Measurements from ENCODE around the gene DDX31. TPM values are rescaled to one million over a fixed set of nuclear protein-coding genes. Genes with fewer than 3 reads are reported as not detected.

The DDX31 gene
- total RNA-seq, 1 donor from 2014 or later = 25.8 TPM

DNA sequence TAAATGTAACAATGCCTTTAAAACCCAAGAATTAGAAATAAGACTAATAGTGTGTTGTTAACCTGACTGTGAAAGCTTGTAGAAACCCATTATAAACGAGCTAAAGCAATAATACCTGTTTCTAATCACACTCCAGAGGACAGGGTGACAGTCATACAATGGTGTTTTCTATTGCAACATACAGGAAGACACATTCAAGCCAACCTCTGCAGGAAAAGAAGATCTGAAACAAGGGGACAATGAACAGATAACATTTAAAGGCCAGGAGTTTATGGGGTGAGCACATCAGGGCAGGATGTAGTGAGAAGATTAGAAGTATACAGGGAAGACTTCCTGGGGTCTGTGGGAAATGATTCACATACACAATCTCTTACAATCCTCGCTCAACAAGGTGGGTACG lies 73.6 kb downstream of the DDX31 start:
- DNase-seq (ENCODE audit: low spot score) = no peak

DNA sequence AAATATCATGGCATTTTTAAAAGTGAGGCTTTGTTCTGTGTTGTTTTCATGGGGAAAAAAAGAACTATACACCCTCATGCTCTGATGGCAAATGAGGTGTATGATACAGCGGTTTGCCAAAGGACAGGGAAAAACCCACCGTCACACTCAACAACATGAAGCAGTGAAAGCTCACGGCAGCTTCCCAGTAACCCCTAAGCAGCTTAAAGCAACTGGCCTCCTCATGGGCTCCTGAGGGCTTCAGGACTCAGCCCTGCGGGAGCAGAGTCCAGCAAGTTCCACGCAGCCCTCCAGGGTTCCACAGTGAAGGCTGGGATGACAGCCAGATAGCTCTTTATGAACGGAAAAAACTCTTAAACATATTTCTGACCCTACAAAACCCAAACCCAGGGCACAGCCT lies 74.5 kb downstream of the DDX31 start:
- no peak for DNase-seq (ENCODE audit: low spot score)

DNA sequence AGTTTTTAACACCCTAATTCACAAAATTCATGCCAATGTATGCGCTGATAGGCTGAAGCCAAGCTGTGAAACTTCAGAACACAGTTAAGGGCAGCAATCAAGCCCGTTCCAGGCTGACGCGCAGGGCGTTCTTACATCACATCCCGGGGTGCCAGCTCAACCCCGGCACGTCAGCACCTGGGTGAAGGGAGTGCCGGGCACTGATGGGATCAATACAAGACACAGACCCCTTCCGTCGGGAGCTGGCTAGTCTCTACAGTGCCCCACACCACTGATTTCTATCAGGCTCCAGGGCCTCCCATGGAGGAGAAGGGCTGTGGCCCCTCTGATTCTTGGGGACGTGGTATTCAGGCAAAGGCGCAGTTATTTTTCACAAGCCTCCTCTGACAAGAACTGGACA lies 75.4 kb downstream of the DDX31 start:
- DNase-seq (ENCODE audit: low spot score) = no peak

DNA sequence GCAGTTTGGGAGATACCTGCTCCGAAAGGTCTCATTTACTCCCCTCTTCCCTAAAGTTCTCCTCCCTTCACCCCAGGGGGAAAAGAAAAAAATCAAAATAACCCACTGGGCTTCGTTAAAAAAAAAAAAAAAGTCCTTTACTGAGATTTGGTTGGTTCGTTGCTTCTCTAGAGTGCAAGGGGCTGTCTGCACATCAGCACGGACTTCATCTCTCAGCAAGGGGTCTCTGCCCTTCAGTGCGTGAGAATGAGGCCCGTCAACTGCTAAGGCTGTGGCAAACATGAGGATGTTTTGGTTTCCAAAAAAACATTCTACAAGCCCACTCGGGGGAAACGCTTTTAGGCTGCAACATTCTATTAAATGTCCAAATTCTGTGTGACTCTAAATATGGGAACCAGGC lies 77.3 kb downstream of the DDX31 start:
- DNase-seq (ENCODE audit: low spot score) = no peak

GRCh38 chr9:132591751-132592314 lies 78.0 kb downstream of the DDX31 start:
- no peak for DNase-seq (ENCODE audit: low spot score)

DNA sequence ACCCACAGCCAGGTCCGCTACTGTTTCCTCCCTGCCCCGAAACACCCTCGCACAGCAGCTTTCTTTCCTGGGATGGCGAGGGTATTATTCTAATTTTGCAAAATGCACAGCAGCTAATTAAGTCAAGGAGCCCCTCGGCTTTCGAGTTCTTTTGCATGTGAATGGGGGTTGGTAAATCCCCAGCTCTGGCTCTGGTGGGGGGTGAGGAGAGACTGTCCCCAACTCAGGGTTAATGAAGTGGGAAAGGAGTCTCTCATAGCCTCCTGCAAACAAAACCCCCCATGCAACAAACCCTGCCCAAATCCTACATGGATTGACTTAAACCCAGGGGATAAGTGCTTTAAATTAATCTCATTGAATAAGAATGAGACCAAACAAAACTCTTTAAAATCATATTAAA lies 78.5 kb downstream of the DDX31 start:
- no peak for DNase-seq (ENCODE audit: low spot score)

DNA sequence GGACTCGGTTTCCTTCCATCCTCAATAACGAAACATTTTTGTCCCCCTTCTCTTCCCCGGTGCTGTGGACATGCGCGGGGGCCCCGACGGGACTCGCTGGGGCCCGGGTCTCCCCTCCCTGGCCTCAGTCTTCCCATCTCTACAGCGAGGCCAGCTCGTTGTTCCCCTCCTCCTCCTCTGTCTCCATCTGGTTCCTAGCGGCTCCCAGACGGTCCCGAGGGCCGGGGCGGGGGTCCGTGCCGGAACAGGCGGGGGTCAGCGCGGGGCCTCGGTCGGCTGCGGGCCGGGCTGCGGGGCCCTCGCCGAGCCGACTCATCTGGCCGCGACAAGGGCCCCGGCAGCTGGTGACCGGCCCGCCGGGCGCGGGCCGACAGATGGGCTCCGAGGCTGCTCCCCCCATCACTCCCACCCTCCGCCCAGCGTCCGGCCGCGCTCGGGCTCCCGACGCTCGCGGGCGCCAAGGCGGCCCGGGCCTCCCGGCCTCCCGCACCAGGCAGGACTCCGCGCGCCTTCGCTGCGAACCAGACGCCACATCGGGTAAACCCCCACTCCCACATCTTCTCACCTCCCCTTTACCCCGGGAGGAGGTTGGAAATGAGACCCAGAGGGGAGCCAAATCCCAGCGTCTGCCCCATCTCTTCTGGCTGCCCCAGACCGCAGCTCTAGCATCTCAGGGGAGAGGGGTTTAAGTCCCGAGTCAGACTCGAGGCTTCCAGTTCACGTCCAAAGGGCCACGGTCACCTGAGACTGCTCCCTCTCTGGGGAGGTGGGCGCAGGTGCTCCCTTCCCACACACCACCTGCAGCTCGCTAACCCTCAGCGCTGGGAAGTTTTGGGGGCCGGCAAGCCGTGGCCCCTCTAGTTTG lies 79.2 kb downstream of the DDX31 start:
- DNase-seq (ENCODE audit: low spot score) = no peak

DNA sequence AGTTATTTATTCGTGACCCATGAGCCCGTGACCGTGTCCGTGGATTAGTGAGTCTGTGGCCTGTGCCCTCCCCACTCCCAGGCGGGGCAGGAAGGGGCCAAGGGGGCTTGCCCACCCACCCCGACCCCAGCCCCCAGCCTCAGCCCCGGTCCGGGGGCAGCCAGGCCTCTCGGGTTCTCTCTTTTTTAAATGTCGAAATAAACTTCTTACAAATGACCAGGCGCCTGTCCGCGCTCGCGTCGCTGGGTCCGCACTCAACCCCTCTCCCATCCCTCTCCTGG lies 79.8 kb downstream of the DDX31 start:
- DNase-seq (ENCODE audit: low spot score) = no peak

GRCh38 chr9:132589148-132590036 lies 80.4 kb downstream of the DDX31 start:
- DNase-seq (ENCODE audit: low spot score) = no peak

- DNase-seq (ENCODE audit: low spot score) = no peak
Measured at GRCh38 chr9:132588501-132589147, 81.2 kb downstream of the DDX31 start.

DNA sequence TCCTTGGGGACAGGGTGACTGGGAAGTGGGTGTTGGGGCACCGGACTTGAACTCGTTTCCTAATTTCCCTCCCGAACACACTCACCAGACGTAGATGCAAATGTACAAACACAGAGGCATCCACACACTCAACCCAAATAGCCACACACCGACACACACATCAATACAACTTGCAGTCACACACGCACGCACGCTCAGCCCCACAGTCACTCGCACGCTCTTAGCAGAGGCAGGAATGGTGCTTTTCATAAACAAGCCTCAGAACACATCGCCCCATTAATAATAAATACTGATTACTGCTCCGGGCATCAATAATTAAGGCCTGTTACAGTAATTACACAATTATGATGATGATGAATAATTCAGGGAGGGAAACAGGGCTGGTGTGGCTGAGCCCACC lies 81.7 kb downstream of the DDX31 start:
- no peak for DNase-seq (ENCODE audit: low spot score)

DNA sequence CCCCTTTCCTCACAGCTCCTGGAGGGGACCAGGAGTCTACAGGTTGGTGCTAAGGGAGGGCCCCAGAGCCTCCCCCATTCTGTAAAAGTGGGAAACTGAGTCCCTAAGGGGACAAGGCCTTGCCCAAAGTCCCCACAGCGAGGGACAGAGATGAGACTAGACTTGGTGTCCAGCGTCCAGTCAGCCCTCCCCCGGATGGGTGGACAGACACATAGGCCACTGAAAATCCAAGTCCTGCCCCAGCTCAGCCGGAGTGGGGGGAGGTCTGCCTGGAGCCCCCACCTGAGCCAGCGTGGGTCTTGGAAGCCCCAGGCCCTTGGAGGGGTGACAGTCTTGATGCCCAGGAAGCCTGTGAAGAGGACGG lies 82.2 kb downstream of the DDX31 start:
- DNase-seq (ENCODE audit: low spot score) = no peak

DNA sequence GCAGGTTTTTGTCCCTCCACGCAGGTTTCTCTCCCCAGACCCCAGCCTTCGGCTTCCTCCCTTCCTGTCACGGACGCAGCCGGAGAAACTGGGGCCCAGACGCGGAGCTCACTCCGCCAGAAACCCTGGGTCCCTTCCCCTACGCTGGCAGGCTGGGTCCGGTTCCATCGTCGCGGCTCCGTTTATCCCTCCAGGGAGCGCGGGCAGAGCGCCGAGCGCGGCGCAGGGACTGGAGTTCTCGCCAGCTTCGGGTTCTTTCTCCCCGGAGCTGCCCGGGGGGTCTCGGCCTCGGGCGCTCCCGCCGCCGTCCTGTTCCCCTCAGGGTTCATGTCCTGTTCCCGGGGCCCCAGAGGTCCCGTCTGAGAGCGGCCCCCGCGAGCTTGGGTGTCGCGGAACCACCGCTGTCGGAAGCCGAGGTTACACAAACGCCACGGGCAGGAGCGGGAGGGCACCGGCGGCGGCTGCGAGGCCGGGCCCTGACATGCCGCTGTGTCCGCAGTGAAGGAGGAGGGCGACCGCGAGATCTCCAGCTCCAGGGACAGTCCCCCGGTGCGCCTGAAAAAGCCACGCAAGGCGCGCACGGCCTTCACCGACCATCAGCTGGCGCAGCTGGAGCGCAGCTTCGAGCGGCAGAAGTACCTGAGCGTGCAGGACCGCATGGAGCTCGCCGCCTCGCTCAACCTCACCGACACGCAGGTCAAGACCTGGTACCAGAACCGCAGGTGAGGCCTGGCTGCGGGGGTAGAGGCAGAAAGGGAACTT lies 82.8 kb downstream of the DDX31 start:
- no peak for DNase-seq (ENCODE audit: low spot score)

GRCh38 chr9:132585954-132586829 lies 83.6 kb downstream of the DDX31 start:
- DNase-seq (ENCODE audit: low spot score) = no peak

DNA sequence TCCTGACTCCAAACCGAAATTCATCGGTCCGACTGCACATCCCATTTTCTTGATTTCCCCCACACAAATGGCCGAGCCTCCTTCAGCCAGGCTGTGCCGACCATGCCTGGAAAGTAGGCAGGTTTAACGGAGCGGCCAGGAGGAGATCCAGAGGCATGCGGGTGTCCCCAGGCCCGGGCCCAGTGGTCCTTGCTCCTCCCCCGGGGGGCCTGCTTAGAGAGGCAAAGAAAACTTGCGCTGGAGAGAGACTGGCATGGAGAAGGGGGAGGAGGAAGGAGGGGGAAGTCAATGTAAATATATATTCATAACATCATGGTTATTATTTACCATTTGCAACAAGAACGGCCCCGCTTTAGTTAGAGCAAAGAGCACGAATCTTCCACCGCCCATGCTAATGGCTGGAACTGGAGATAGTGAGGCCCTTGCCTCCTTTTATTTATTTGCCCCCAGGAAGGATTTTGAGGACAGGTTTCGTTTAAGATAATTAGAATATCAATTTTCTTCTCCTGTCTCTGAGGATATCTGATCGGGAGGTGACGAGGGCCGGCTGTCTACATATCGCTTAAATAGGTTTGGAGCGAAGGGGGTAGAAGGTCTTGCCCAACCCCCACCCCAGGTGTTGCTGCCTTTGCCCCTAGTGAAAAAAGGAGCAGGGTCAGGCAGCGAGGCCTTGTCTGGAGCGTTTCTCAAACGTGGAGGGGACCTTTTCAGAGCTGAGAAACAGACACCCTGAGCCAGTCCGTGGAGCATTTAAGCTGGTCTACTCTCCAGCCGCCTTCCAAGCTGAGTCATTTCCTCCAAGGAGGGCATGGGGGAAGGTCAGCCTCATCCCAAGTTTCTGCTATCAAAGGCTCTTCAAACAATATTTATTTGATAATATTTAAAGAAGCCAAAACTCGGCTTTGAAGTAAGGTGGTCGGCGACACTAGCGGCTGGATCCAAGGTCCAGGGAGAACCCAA lies 84.9 kb downstream of the DDX31 start:
- no peak for DNase-seq (ENCODE audit: low spot score)

GRCh38 chr9:132583584-132584304 lies 86.0 kb downstream of the DDX31 start:
- DNase-seq (ENCODE audit: low spot score) = no peak

DNA sequence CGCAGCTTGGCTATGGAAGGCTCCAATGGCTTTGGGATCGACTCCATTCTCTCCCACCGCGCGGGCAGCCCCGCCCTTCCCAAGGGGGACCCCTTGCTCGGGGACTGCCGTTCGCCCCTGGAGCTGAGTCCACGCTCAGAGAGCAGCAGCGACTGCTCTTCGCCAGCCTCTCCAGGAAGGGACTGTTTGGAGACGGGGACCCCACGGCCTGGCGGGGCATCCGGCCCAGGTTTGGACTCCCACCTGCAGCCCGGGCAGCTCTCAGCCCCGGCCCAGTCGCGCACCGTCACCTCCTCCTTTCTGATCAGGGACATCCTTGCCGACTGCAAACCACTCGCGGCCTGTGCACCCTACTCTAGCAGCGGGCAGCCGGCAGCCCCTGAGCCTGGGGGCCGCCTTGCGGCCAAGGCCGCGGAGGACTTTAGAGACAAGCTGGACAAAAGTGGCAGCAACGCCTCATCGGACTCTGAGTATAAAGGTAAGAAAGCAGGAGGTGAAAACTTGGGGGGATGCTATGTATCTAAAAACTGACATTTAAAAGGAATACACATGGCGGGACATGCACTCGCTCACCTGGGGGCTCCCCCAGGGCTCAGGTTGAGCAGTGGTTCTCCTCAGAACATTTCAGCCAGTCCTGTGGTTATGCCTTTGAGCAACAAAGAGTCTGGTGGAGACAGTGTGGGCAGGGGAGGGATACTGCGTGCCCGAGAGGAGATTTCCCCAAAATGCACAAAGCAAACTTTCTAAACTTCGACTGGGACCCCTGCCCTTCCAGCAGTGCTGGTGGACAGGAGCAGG lies 86.8 kb downstream of the DDX31 start:
- no peak for DNase-seq (ENCODE audit: low spot score)

DNA sequence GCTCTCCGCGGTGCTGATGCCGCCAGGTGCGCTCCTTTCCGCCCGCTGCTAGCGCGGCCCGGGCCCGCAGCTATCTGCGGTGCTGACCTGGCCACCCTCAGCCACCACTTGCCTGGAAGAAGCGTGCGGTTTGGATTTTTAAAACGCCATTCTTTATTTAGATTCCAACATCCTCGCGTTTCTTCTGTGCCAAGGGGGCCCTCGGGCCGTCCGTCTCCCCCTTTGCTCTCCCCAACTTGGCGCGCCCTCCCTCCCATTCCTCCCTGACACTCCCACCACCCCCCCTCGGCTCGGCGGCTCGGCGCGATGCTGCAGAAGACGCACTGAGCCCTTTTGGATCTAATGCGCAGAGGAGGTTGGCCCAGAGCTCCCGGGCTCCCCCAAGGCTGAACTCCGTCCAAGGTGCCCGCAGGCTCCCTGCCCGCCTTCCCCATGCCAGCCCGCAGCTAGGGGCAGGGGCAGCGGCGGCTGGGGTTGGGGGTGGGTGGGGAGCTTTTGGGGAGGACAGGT lies 87.5 kb downstream of the DDX31 start, which contains the start of gene BARHL1:
TSS of gene BARHL1 (plus strand) at position 331 of the 510 bp plus-strand sequence. CDS start 192 bp downstream, outside the sequence.
- DNase-seq (ENCODE audit: low spot score) = no peak
